SK-N-MC (cell line): Measurements from ENCODE around the gene OPCML.

Experiments
- EZH2 ChIP-seq: fragments of 200-600 bp; sonication (generic); IDR thresholded peaks from one replicate; pipeline ENCODE4 v1.6.1; 2017; ENCODE audit warnings: antibody characterized with exemption
- FOXP2 ChIP-seq: optimal IDR thresholded peaks from 2 replicates; pipeline ENCODE3; 2011; ENCODE audit warnings: mild to moderate bottlenecking, moderate library complexity; ENCODE audit not compliant: insufficient read depth; ENCODE audit errors: extremely low read length, control extremely low read depth

- TF ChIP-seq FOXP2 (no peak), EZH2 (no peak)
Measured at GRCh38 chr11:132803436-132803835, 728.9 kb downstream of the OPCML start.
